Measurements from ENCODE around the gene XRCC6.
"Not testable (repeated sequence)": the region's sequence is repeated elsewhere in the genome, so short reads cannot be mapped to it uniquely, and the experiment has no call there.

Gene XRCC6

GRCh38 chr22:41582694-41583093 is 38.4 kb upstream of the XRCC6 start:
- Histone ChIP-seq H3K27me3 (ENCODE audit: low read depth, low read length) (no peaks in the 10 kb centered on the region), H3K4me3 (ENCODE audit: low read depth in 1 of 2, low read length in 2 of 2) (no peak overlapping the region), H3K4me1 (ENCODE audit: control insufficient read depth in 1 of 2, insufficient read depth in 2 of 2, low read length in 2 of 2) (no peaks in the 10 kb centered on the region), H3K36me3 (ENCODE audit: control insufficient read depth in 1 of 2, insufficient read depth in 2 of 2, low read length in 2 of 2) (peaks cover 39 to 56% of the 10 kb centered on the region in 2 donors), H3K27ac (ENCODE audit: low read length) (no peak overlapping the region), H3K9me3 (ENCODE audit: control insufficient read depth in 1 of 2, low read length in 2 of 2) (no peaks in the 10 kb centered on the region)

GRCh38 chr22:41584881-41585280 is 36.2 kb upstream of the XRCC6 start:
- H3K9me3 ChIP-seq (ENCODE audit: control insufficient read depth in 1 of 2, low read length in 2 of 2): no peaks in the 10 kb centered on the region
- peaks cover 28 to 37% of the 10 kb centered on the region in 2 donors for H3K36me3 ChIP-seq (ENCODE audit: control insufficient read depth in 1 of 2, insufficient read depth in 2 of 2, low read length in 2 of 2)
- H3K4me1 ChIP-seq (ENCODE audit: control insufficient read depth in 1 of 2, insufficient read depth in 2 of 2, low read length in 2 of 2): peaks cover 0 to 14% of the 10 kb centered on the region in 2 donors
- no peaks in the 10 kb centered on the region for H3K27me3 ChIP-seq (ENCODE audit: low read depth, low read length)
- no peak overlapping the region for H3K4me3 ChIP-seq (ENCODE audit: low read depth in 1 of 2, low read length in 2 of 2)
- H3K27ac ChIP-seq (ENCODE audit: low read length): no peak overlapping the region

GRCh38 chr22:41585898-41586297 is 35.2 kb upstream of the XRCC6 start:
- Histone ChIP-seq H3K27ac (ENCODE audit: low read length) (no peak overlapping the region), H3K36me3 (ENCODE audit: control insufficient read depth in 1 of 2, insufficient read depth in 2 of 2, low read length in 2 of 2) (peaks cover 23 to 32% of the 10 kb centered on the region in 2 donors), H3K4me1 (ENCODE audit: control insufficient read depth in 1 of 2, insufficient read depth in 2 of 2, low read length in 2 of 2) (peaks cover 0 to 14% of the 10 kb centered on the region in 2 donors), H3K9me3 (ENCODE audit: control insufficient read depth in 1 of 2, low read length in 2 of 2) (no peaks in the 10 kb centered on the region), H3K4me3 (ENCODE audit: low read depth in 1 of 2, low read length in 2 of 2) (no peak overlapping the region), H3K27me3 (ENCODE audit: low read depth, low read length) (no peaks in the 10 kb centered on the region)

GRCh38 chr22:41587347-41587723 is 33.8 kb upstream of the XRCC6 start:
- peaks cover 0 to 14% of the 10 kb centered on the region in 2 donors for H3K4me1 ChIP-seq (ENCODE audit: control insufficient read depth in 1 of 2, insufficient read depth in 2 of 2, low read length in 2 of 2)
- no peaks in the 10 kb centered on the region for H3K9me3 ChIP-seq (ENCODE audit: control insufficient read depth in 1 of 2, low read length in 2 of 2)
- H3K27me3 ChIP-seq (ENCODE audit: low read depth, low read length): no peaks in the 10 kb centered on the region
- H3K4me3 ChIP-seq (ENCODE audit: low read depth in 1 of 2, low read length in 2 of 2): no peak overlapping the region
- H3K36me3 ChIP-seq (ENCODE audit: control insufficient read depth in 1 of 2, insufficient read depth in 2 of 2, low read length in 2 of 2): peaks cover 22 to 26% of the 10 kb centered on the region in 2 donors
- no peak overlapping the region for H3K27ac ChIP-seq (ENCODE audit: low read length)

- peak within 1 kb of the TSS; percentile 80 to 99 for H3K4me3 ChIP-seq (ENCODE audit: low read depth in 1 of 2, low read length in 2 of 2)
- H3K27me3 ChIP-seq (ENCODE audit: low read depth, low read length): no peaks in the 10 kb centered on the region
- no peaks in the 10 kb centered on the region for H3K9me3 ChIP-seq (ENCODE audit: control insufficient read depth in 1 of 2, low read length in 2 of 2)
- H3K36me3 ChIP-seq (ENCODE audit: control insufficient read depth in 1 of 2, insufficient read depth in 2 of 2, low read length in 2 of 2): peaks cover 3 to 5% of the 10 kb centered on the region in 2 donors
- H3K4me1 ChIP-seq (ENCODE audit: control insufficient read depth in 1 of 2, insufficient read depth in 2 of 2, low read length in 2 of 2): peaks cover 0 to 14% of the 10 kb centered on the region in 2 donors
- H3K27ac ChIP-seq (ENCODE audit: low read length): peak within 1 kb of the TSS; percentile 90
Observed at GRCh38 chr22:41589391-41590241, 31.5 kb upstream of the XRCC6 start, which contains the start of gene PMM1. TSS of gene PMM1 (minus strand) at chr22:41589840. CDS start at chr22:41589805, 35 bp downstream.

GRCh38 chr22:41593336-41593960 is 27.6 kb upstream of the XRCC6 start:
- H3K36me3 ChIP-seq (ENCODE audit: control insufficient read depth in 1 of 2, insufficient read depth in 2 of 2, low read length in 2 of 2); H3K4me3 ChIP-seq (ENCODE audit: low read depth in 1 of 2, low read length in 2 of 2); H3K4me1 ChIP-seq (ENCODE audit: control insufficient read depth in 1 of 2, insufficient read depth in 2 of 2, low read length in 2 of 2); H3K27me3 ChIP-seq (ENCODE audit: low read depth, low read length); H3K27ac ChIP-seq (ENCODE audit: low read length); H3K9me3 ChIP-seq (ENCODE audit: control insufficient read depth in 1 of 2, low read length in 2 of 2): not testable (repeated sequence)

DNA sequence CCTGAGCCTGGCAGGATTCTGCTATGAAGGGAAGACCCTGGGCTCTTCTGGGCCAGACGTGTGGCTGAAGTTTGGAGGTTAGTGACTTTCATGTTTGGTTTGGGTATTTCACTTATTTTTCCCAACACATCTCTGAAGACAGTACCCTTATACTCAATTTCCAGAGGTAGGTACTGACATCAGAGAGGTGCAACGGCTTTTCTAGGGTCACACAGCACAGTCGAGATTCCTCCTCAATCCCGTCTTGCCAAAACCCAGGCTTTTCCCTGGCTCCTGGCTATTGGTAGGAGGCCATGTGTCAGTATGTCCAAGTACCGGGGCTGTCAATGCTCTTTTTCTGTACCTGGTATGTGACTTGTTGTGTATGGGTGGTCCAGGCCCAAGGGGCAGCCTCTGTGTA is 25.4 kb upstream of the XRCC6 start:
- no peaks in the 10 kb centered on the region for H3K4me1 ChIP-seq (ENCODE audit: control insufficient read depth in 1 of 2, insufficient read depth in 2 of 2, low read length in 2 of 2)
- no peak overlapping the region for H3K4me3 ChIP-seq (ENCODE audit: low read depth in 1 of 2, low read length in 2 of 2)
- no peaks in the 10 kb centered on the region for H3K9me3 ChIP-seq (ENCODE audit: control insufficient read depth in 1 of 2, low read length in 2 of 2)
- peaks cover 5 to 6% of the 10 kb centered on the region in 2 donors for H3K36me3 ChIP-seq (ENCODE audit: control insufficient read depth in 1 of 2, insufficient read depth in 2 of 2, low read length in 2 of 2)
- no peaks in the 10 kb centered on the region for H3K27me3 ChIP-seq (ENCODE audit: low read depth, low read length)
- H3K27ac ChIP-seq (ENCODE audit: low read length): no peak overlapping the region

GRCh38 chr22:41596776-41597634 is 24.1 kb upstream of the XRCC6 start:
- Histone ChIP-seq H3K4me3 (ENCODE audit: low read depth in 1 of 2, low read length in 2 of 2) (no peak overlapping the region), H3K36me3 (ENCODE audit: control insufficient read depth in 1 of 2, insufficient read depth in 2 of 2, low read length in 2 of 2) (peaks cover 11 to 13% of the 10 kb centered on the region in 2 donors), H3K27ac (ENCODE audit: low read length) (no peak overlapping the region), H3K4me1 (ENCODE audit: control insufficient read depth in 1 of 2, insufficient read depth in 2 of 2, low read length in 2 of 2) (no peaks in the 10 kb centered on the region), H3K27me3 (ENCODE audit: low read depth, low read length) (no peaks in the 10 kb centered on the region), H3K9me3 (ENCODE audit: control insufficient read depth in 1 of 2, low read length in 2 of 2) (no peaks in the 10 kb centered on the region)

GRCh38 chr22:41597635-41597953 is 23.5 kb upstream of the XRCC6 start:
- H3K36me3 ChIP-seq (ENCODE audit: control insufficient read depth in 1 of 2, insufficient read depth in 2 of 2, low read length in 2 of 2): peaks cover 11 to 18% of the 10 kb centered on the region in 2 donors
- H3K27ac ChIP-seq (ENCODE audit: low read length): no peak overlapping the region
- H3K4me3 ChIP-seq (ENCODE audit: low read depth in 1 of 2, low read length in 2 of 2): no peak overlapping the region
- no peaks in the 10 kb centered on the region for H3K4me1 ChIP-seq (ENCODE audit: control insufficient read depth in 1 of 2, insufficient read depth in 2 of 2, low read length in 2 of 2)
- no peaks in the 10 kb centered on the region for H3K9me3 ChIP-seq (ENCODE audit: control insufficient read depth in 1 of 2, low read length in 2 of 2)
- no peaks in the 10 kb centered on the region for H3K27me3 ChIP-seq (ENCODE audit: low read depth, low read length)

GRCh38 chr22:41598081-41598480 is 23.0 kb upstream of the XRCC6 start:
- Histone ChIP-seq H3K27ac (ENCODE audit: low read length) (no peak overlapping the region), H3K4me3 (ENCODE audit: low read depth in 1 of 2, low read length in 2 of 2) (no peak overlapping the region), H3K4me1 (ENCODE audit: control insufficient read depth in 1 of 2, insufficient read depth in 2 of 2, low read length in 2 of 2) (no peaks in the 10 kb centered on the region), H3K36me3 (ENCODE audit: control insufficient read depth in 1 of 2, insufficient read depth in 2 of 2, low read length in 2 of 2) (peaks cover 14 to 23% of the 10 kb centered on the region in 2 donors), H3K27me3 (ENCODE audit: low read depth, low read length) (no peaks in the 10 kb centered on the region), H3K9me3 (ENCODE audit: control insufficient read depth in 1 of 2, low read length in 2 of 2) (no peaks in the 10 kb centered on the region)
